GM10847 (cell line): ENCODE data around the gene CYTH3.

ENCODE experiments used
- POLR2A ChIP-seq: IDR thresholded peaks from 2 replicates; pipeline ENCODE4 v1.6.1; 2011; ENCODE audit not compliant: insufficient read length; ENCODE audit errors: extremely low read depth

The CYTH3 gene

GRCh38 chr7:6272481-6273323 lies at the start of gene CYTH3:
TSS of gene CYTH3 (minus strand) at chr7:6272624. CDS start at chr7:6272507, 117 bp downstream.
- peak; percentile 59 for TF ChIP-seq POLR2A

- no peak for TF ChIP-seq POLR2A
These were observed 48.4 kb upstream of the CYTH3 start for GRCh38 chr7:6320791-6321190.

- TF ChIP-seq POLR2A = no peak
These were observed 45.5 kb upstream of the CYTH3 start for GRCh38 chr7:6317797-6318438.

- no peak for TF ChIP-seq POLR2A
These were observed 43.8 kb upstream of the CYTH3 start for GRCh38 chr7:6316226-6316625.

GRCh38 chr7:6315746-6316145 lies 43.3 kb upstream of the CYTH3 start:
- TF ChIP-seq POLR2A = no peak

- TF ChIP-seq POLR2A = no peak
These were observed 38.0 kb upstream of the CYTH3 start for GRCh38 chr7:6310271-6310993.

GRCh38 chr7:6307762-6308161 lies 35.3 kb upstream of the CYTH3 start:
- TF ChIP-seq POLR2A = no peak

GRCh38 chr7:6306471-6306870 lies 34.0 kb upstream of the CYTH3 start:
- no peak for TF ChIP-seq POLR2A

- TF ChIP-seq POLR2A = no peak
These were observed 32.9 kb upstream of the CYTH3 start for GRCh38 chr7:6305330-6305729.

- TF ChIP-seq POLR2A = no peak
These were observed 27.4 kb upstream of the CYTH3 start for GRCh38 chr7:6299774-6300173.

GRCh38 chr7:6294839-6295238 lies 22.4 kb upstream of the CYTH3 start:
- TF ChIP-seq POLR2A = no peak

- no peak for TF ChIP-seq POLR2A
These were observed 20.8 kb upstream of the CYTH3 start for GRCh38 chr7:6293202-6293601.

- TF ChIP-seq POLR2A = no peak
These were observed 19.1 kb upstream of the CYTH3 start for GRCh38 chr7:6291531-6291930.

GRCh38 chr7:6290319-6290741 lies 17.9 kb upstream of the CYTH3 start:
- TF ChIP-seq POLR2A = no peak

GRCh38 chr7:6288270-6288860 lies 15.9 kb upstream of the CYTH3 start:
- no peak for TF ChIP-seq POLR2A
